NCI-H2227 treated with DMSO at 0.1 percent for 48 hours (cell line): Measurements from ENCODE around the gene TNC.

Source experiments
- DNase-seq: peaks from one replicate; lab custom pipeline; 2025; lab: John Stamatoyannopoulos, UW

The TNC gene

DNA sequence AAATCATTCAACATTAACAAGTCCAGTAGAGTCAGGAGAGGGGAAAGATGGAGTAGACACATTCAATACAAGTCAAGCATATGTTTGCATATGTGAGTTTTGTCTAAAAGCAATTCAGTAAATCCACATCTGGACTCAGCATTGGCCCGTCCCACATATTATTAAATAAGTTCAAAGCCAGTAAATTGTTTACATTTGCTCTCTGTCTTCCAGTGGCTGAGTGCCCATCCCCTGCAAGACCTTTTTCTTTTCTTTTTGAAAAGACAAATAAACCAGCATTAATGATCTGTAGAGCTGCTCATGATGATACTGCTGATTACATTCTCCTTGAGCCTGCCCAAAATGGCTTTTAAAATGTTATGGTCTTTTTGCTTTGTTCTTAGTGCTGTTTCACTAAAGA lies 71.1 kb downstream of the TNC start:
- no peak for DNase-seq

DNA sequence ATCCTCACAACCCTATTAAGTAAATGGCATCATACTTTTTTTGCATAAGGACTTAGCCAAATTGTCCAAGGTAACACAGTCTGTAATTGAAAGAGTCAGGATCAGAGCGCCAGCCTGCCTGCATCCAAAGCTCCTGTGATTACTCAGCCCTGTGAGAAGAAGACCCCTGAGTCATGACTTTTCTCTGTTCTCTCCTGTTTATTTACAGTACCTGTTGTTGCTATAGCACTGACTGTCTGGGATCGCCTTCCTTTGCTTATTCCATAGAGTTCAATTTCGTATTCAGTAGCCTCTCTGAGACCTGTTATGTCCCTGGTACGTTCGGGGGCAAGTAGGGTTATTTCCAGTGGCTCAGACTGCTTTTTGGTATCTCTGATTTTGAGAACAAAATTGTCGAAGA lies 71.8 kb downstream of the TNC start:
- DNase-seq, result no peak

DNA sequence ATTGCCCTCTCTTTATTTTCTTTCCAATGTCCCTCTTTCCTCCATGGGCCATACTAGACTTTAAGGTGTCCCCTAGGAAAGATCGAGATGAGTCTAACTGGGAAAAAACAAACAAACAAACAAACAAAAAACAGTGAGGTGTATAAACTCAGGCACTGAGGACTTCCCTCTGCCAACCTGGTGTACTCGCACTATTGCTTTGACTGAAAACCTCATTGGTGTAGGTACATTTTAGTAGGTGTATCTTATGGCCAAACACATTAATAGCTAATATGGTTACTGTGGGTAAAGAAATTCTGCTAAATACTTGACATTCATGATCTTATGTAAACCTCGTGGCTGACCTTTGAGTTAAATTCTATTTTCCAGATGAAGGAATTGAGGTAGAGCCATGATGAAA lies 74.3 kb downstream of the TNC start:
- no peak for DNase-seq

DNA sequence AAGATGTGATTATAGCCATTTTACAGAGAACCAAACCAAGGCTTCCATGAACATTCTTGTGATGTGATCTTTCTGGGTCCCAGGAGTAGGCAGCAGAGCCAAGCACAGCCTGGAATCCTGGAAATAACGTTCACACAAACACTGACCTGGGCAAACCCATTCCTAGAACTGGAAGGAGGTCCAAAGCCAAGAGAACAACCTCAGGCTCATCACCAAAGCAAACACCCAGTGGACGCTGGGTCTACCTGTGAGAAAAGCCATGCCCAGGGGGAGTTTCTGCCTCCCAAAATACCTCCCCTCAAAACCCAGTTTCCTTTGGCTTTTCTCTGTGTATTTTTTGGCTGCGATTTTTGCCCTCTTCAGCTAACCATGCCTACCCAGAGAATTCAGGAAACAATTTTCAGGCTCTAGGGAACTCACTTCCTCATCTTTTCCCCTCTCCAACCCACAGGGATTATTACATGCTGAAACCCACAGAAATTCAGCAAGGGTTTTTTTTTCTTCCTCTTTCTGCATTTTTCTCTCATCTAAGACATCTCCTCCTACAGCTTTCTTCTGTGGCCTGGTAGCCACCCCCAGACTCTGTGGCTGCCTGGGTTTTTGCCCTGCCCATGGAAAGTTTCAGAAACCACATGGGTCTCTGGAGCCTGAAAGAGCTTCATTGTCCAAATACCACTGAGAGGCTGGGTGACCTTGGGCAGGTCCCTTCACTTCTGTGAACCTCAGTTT lies 75.0 kb downstream of the TNC start:
- DNase-seq, result no peak

DNA sequence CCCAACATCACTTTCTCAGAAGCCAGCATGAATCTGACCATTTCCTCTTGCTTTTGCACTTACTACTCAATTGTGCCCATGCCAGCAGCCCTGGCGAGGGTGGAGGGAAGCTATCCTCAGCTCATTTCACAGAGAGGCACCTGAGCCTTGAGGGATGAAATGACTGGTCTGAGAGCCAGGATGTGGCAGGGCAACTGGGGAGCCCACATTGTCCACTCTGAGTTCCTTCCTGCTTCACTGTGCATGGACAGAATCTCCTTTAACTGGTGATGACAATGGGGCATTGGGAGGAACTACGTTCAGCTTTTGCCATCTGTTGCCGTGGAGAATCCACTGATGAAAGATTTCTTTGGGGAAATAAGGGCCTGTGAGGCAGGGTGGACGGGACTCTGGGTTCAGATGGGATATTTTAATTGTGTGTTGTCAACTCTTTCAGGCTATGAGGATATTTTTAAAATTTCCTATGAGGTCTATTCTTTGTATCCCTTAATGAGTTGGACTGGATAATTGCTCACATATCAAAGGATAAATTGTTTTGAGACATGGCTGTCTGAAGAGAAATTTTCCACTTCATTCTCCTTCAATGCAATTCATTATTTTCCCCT lies 78.3 kb downstream of the TNC start:
- DNase-seq, result no peak

DNA sequence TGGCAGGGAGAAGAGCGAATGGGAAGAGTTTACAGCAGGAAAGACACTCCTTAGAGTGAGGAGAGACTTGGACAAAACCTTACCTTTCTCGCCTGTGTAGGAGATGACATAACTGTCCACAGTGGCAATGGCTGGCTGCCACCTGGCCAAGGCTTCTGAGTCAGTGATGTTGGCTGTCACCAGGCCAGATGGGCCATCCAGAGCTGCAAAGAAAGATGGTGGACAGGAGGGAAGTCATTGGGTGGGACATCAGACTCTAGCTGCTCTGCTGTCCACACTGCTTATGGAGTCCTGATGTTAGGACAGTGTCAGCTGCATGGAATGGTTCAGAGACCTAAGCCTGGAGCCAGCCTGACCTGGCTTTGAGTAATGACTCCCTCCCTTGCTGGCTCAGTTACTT lies 79.8 kb downstream of the TNC start:
- no peak for DNase-seq

DNA sequence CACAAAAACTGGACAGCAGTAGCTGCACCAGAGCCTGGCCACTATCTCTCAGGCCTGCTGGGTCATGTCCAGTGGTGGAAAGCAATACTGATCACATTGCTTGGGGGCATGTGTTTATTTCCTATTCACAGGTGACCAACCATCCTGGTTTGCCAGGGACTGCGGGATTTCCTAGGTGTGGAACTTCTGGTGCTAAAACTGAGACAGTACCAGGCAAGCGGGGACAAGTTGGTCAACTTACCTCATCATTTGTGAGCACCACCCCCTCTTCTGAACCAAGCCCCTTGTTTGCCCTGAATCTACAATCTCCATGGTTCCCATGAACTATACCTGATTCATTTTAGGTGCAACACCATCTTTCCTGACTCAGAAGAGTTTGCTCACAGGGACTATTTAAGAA lies 81.3 kb downstream of the TNC start:
- DNase-seq, result no peak

DNA sequence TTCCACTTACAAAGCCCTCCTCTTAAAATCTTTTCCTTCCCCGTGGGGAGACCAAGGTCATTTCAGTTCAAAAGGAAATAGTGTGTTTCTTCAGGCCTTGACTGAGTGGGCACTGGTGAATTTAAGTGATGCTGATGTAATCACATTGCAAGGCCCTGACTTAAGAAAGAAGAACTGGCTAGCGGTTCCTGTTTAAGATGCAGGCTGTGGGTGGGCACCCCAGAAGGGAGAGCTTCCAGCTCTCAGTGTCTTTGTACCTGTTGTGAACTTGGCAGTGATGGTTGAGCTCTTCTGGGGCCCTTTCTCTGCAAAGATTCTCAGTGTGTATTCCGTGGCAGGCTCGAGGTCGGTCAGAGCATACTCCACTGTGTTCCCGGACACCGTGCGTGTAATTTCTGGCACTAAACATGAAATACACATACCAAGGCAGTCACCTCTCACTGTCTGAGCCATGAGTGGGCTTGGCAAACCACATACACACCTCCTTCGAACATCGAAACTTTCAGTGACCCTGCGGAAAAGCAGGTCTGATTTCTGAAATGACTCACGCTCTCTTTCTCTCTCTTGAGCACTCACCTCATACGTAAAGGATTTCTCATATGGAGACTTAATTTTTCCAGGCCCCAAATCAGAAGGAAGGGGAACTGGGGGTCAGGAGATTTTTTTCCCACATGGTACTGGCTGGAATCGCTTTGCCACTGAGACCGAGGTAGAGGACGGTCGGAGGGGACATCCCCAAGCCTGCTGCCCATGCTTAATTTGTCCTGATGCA lies 81.9 kb downstream of the TNC start:
- DNase-seq, result no peak

DNA sequence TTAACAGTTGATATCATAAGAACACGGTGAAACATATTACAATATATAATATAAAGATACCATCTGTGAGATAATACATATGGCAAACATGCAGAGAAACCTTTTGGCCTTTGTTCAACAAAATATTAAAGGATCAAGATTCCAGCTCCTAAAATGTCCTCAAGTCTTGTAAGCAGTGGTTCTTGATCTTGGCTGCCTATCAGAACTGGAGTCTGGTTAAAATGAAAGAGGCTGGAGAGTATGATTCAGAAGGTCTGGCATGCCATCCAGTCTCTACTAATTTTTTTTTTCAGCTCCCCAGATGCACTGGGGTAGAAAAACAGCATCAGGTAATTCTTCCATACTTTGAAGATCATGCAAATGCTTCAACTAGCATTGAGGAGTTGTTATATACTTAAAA lies 83.2 kb downstream of the TNC start:
- no peak for DNase-seq

DNA sequence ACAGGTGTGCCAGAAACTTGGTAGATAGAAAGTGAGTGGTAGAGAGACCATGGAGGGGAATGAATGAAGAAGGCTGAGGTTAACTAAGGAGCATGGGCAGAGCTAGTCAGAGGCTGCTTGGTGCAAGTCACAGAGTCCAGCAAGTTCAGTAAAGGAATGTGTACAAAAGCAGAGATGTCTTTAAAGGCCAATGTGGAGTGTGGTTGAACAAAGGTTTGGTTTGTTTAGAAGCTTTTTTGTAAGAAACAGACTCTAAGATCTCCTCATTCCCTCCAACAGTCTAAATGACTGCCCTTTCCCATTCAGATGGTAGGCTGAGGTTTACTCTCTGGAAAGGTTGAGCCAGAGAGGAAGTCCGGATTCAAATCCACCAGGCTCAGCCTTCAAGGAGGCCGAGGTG lies 84.2 kb downstream of the TNC start:
- DNase-seq, result no peak

DNA sequence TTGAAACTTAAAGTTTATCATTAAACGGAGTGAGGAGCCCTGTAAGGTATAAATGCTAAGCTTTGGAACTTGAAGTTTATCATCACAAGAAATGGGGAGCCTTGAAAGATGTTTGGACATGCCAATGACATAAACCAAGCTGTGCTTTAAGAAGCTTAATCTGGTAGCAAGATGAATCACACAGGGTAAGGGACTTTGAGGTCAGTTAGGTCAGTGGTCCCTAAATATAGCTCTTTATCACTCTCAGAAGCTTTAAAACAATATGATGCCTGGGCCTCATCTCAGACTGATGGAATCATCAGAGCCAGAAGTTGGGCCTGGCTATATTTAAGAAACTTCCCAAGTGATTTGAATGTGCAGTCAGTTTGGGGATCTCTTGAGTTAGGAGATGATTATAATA lies 85.7 kb downstream of the TNC start:
- no peak for DNase-seq

DNA sequence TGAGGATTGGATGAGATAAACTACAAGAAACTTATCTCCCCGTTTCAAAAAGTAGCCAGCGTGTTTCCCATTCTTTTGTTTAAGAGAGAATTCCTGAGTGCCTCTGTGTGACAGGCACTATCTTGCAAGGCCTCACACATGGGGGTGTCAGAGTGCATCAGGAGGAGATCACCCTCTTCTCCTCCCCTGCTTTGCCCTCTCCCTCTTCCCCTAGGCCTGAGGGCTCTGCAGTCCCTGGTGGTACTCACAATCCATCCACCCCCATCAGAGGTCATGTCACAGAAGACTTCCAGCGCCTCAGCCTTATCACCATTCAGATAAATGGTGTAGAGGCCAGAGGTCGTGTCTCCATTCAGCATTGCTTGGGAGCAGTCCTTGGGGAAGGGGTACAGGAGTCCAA lies 88.0 kb downstream of the TNC start:
- DNase-seq, result no peak

DNA sequence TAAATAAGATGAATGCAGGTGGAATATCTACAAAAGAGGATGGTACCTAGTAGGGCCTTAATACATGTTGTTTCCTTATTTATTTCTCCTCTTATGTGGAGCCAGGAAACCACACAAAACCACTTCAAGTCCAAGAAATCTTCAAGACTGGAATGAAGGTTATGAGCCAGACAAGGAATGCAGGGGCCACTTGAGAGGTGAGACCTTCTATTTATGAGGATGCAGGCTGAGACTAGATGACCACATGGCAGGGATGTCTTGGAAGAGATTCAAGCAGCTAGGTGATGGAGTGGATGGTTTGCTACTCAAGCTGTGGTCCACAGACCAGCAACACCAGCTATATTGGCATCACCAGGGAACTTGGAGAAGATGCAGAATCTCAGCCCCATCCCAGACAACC lies 92.2 kb downstream of the TNC start:
- no peak for DNase-seq

DNA sequence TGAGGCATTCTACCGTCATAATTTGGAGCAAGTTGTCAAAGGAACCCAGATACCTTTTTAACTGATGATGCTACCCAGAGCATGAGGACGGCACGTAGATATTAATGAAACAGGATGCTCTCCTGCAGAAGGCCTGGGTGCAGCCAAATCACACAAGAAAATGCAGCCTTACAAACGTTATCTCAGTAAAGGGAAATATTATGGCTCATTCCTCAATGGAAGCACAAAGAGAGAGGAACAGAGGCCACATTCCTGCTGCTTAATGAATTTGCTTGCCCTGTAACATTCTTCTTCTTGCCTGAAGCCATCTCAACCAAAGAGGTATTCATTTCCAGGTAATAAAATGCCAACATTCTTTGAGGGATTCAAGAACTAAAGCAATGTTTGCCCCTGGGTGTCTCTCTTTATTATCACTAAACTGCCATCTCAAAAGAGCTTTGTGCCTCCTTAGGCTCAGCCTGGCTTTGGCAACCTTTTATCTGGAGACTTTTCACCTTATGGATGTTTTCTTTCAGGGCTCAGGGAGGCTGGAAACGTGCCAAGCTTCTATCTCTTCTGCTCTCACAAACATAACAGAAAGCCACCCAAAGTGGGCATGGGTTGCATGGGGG lies 92.9 kb downstream of the TNC start:
- DNase-seq, result no peak

DNA sequence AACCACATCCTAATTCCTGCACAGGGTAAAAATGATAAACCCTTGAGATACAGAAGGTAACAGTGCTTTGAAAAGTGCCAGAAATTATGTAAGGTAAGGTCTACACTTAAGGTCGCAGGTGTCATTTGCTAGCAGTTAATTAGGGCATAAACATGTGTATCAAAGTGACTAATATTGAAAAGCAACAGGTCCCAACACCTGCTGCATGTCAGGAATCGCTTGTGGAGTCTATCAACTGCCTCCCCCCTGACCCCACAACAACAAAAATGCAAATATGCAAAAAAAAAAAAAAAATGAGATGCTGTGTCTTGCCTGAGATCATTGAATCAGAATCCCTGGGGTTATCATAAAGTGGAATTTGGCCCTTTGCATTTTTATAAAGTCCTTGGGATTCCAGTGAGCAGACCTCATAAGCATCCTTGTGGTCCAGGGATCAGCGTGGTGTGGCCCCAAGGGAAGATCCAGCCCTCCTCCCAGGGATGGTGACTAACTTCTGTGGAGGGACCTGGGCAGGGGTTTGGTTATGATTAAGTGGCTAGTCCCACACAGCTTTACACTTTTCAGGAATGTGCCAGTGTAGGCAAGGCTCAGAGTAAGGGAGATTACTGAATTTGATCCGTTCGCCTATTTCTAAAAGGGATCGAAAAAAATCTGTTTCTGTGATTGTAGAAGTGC lies 95.1 kb downstream of the TNC start:
- DNase-seq, result no peak

DNA sequence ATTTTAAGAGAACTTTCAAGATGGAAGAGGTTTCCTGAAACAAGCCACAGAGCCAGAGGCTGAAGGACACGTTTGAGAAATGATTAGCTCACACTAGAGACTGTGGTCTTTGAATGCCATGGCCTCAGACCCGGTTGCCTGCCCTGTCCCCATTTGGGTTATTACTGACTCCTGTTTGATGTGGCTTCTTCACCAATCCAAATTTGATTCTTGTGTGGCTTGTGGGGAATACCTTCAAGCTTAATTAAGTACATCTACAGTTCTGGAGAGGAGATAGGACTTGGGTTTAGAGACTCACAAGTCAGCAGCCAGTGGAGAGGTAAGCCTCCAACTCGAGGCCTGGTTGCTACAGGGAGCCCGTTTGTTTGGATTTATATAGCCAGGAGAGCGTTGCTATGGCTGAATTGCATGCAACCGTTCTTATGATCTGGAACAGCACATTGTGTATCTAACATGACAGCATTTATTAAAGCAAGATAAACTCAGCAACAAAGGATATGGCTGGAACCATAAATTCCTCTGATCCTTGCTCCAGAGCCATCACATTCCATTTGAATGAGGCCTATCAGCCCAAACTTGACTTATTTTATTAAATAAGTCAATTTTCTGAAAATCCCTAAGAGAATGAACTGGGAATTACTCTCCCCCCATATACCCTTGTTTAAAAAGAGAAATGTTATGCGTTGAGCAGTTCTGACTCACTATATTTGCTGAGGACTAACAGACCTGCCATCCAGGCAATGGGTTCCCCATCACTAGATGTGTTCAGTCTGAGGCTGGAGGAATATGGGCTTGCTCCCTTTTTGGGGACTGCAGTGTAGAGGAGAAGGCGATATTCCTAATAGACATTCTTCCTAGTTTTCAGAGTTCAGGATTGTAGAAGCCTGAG lies 99.2 kb downstream of the TNC start:
- DNase-seq, result no peak

DNA sequence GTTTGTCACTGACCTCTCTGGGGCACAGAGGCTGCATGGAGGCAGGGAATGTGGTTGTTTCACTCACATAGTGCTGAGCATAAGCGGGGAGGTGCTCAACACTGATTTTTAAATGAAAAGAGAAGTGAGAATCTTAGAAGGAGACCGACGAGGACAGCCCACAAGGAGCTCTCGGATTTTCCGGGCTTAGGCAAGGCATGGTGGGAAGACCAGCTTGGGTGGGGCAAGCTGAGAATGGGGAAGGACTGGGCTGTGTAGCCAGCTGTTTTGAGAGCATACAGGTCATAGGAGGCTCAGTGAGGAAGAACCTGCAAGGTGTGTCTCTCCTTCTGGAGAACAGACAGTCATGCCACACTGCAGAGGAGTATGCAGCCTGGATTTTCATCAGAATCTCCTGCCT lies 101.6 kb downstream of the TNC start:
- DNase-seq, result no peak

DNA sequence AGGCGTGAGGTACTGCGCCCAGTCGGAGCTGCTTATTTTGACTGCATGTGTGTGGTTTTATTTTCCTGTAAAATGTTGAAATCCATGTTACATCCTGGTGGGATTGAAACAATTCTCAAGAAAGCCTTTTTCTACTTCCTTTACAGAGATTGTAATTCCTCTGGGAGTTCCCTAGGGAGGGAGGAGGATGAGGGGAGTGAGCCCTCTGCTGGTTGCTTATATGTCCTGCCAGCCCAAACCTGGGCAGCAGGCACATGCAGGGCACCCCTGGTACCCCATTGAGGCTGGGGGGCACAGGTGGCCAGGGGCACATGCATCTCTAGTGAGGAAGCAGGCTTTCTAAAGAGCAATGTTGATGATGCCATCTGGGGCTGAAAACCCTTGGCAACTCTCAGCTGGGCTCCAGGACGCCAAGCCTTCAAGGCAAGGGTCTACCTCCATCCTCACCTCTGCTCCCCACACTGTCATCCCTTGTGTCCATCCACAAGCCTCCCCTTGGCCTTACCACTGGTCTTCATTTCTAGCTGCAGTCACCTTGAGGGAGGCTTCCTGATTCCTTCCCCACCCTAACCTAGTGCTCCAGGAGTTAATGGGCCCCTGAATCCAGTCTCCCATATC lies 102.8 kb downstream of the TNC start:
- no peak for DNase-seq

DNA sequence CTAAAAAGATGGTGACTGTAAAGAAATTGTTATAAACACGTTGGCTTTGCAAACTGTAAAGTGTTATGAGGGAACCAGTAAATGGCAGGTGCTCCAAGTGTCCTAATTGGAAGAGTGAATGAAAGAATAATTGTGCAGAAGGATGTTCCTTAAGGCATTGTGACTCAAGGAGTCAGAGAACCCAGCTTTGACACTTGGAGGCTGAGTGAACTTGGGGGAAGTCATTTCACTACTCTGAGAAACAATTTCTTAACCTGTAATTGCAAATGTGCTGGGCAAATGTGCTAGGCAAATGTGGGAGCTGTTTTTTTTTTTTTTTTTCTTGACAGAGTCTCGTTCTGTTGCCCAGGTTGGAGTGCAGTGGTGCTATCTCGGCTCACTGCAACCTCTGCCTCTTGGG lies 103.5 kb downstream of the TNC start:
- no peak for DNase-seq

DNA sequence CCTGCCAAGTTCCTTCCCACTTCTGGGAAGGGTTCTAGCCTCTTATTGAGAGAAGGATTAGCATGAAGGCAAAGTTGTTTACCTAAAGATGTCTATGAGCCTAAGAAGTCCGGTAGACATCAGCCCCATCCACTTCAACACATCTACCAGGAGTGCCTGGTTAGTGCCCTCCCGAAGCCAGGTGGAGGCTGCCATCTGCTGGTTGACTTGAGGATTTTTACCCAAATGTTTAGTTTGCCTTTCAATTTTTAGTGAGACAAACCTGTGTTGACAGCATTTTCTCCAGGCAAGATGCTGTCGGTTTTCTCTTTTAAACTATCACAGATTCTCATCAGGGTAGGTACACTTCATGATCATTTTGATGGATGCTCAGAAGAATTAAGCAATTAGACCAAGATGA lies 104.0 kb downstream of the TNC start:
- DNase-seq, result peak; percentile 2

DNA sequence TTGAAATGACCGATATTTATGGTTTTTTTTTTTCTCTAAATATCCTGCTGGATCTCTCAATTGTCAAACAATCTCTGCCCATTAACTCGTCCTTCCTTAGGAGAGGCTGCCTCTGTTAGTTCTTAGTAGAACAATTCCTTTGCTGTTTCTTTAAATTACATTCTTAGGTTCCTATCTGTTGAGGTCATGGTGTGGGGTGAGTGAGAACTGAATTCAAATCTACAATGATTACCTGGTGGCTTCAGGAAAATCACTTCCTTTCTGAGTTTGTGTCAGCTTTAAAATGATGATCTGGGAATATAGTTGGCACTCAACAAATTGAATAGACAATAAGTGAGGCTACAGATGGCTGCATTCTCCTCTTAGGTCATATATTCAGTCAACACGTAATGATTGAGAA lies 105.5 kb downstream of the TNC start:
- no peak for DNase-seq
